HG03442 (cell line): ENCODE results near the gene ARHGAP28.

ENCODE experiments used
- ATAC-seq: cut with Tn5 transposase; IDR thresholded peaks from one replicate; pipeline ENCODE4 v1.9.1; 2021; ENCODE audit warnings: mild to moderate bottlenecking, moderate library complexity; ENCODE audit not compliant: unreplicated experiment

Gene ARHGAP28, protein sequence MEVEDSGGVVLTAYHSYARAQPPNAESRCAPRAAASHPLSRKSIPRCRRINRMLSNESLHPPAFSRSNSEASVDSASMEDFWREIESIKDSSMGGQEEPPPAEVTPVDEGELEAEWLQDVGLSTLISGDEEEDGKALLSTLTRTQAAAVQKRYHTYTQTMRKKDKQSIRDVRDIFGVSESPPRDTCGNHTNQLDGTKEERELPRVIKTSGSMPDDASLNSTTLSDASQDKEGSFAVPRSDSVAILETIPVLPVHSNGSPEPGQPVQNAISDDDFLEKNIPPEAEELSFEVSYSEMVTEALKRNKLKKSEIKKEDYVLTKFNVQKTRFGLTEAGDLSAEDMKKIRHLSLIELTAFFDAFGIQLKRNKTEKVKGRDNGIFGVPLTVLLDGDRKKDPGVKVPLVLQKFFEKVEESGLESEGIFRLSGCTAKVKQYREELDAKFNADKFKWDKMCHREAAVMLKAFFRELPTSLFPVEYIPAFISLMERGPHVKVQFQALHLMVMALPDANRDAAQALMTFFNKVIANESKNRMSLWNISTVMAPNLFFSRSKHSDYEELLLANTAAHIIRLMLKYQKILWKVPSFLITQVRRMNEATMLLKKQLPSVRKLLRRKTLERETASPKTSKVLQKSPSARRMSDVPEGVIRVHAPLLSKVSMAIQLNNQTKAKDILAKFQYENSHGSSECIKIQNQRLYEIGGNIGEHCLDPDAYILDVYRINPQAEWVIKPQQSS

DNA sequence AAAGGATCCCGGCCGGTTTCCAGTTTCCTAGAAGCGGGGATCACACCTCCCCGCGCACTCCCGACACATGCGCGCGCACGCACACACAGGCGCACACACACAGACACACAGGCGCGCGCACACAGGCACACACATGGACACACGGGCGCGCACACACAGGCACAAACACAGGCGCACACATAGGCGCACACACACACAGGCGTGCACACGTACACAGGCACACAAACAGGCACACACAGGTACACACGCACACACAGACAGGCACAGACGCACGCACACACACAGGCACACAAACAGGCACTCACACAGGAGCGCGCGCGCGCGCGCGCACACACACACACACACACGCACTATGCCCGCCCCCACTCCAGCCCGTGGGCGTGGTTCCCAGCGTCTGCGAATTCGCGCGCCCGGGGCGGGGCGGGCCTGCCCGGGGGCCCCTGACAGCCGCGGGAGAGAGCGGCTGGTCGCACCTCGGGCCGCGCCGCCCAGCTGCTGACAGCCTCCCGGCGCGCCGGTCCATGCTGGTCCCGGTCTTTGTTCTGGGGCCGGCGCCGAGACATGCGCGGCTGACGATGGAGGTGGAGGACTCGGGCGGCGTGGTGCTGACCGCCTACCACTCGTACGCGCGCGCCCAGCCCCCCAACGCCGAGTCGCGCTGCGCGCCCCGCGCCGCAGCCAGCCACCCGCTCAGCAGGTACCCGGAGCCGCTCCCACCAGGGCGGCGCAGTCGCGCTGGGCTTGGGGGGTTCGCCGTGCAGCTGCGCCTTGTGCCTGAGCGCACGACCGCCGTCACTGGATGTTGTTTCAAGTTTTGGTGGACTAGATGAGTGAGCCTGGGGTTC lies at the start of gene ARHGAP28:
TSS of gene ARHGAP28 (plus strand) at position 470 of the 845 bp plus-strand sequence. CDS start at position 576, 106 bp downstream.
- peak; percentile 63 for ATAC-seq

DNA sequence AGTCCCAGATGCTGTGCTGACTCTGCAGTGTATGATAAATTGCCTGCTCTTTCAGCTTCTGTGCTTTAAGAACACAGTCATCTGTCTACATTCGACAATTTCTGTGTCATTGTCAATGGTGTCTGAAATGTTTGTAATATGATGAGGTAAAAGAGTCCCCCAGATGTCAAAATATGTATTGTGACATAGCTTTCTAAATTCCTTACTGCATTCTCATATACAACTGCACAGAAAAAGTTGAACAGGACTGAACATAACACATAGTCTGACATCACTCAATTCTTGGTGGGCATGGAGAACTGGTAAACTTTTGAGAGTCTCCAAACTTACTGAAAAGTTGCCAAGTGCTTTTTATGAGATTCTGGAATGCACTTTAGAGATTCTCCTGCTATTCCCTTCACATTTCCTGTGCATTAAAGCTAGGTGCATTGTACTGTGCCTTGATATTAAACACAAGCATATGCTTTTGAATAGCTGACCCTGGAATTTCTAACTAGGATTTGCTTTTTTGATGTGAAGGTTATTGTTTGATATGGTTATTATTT lies 48.1 kb upstream of the ARHGAP28 start:
- no peak for ATAC-seq

DNA sequence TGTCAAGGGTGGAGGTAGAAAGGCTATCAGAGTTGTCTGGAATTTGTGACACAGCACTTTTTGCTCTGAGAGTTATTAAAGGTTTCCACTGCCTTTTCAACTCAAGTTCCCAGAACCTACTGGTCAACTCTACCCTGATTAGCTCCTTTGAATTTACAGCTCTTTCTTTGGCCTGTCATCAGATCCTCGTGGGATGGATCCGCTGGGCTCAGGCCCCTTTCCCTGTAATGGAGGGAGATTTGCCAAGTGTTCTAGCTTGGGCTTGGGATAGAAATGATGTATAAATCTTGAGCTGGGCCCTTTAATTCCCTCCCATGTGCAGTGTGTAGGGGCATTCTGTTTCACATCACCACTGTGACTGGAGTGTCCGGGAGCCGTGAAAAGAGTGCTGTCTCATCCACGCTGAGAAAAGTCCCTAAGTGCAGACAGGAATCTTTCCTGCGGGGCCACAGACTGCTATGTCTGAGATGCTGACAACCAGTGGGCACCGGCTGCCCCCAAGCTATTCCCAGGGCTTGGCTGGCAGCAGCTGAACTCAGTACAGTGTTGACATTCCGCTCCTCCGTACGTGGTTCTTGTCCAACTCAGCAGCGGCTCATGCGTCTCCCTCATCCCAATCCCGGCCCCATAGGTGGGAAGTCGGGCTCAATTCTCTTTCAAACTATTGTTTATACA lies 46.9 kb upstream of the ARHGAP28 start:
- ATAC-seq: no peak

DNA sequence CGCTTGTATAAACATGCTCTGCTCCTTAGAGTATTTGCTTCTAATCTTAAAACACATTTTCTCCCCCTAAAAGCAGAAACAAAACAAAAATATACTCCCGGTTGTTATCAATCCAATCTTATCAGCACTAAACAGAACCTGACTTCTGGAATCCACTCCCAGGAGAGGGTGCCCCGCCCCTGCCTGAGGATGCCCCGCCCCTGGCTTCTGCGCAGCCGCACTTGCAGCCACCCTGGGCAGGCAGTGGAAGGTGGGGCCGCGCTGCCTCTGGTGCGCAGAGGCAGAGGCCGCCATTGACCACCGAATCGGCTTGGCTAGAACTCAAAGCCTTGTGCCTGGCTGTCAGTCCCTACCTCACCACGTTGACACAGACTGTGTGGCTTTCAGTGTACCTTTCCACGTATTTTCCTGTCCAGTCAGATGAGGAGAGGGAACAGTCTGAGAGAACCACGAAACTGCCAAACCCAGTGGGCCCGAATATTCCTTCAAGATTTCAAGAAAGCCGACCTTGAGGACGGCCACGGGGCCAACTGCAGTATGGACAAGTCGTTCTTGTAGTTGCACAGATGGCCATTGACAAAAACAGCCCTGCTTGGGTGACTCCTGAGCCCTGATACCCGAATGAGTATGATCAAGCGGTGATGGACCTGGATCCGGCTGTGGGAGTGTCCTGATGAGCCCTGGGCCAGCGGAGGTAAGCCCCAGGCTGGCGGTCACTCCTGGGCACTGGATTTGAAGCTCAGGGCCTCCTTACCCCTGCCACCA lies 46.2 kb upstream of the ARHGAP28 start:
- ATAC-seq: no peak

DNA sequence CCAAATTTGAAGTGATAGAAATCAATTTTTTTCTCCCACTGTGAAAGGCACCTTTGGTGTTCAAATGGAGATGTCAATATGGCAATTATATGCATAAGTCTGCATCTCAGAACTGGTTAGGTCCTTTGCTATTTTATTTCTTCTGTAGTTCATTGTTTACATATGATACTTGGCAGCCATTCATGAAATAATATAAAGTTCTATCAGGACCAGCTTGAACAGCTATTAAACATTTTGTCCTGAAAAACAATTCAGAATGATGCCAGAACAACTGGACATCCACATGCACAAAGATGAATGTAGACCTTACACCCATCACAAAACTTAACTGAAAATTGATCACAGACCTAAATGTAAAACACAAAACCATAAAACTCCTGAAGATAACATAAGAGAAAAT lies 41.8 kb upstream of the ARHGAP28 start:
- no peak for ATAC-seq

DNA sequence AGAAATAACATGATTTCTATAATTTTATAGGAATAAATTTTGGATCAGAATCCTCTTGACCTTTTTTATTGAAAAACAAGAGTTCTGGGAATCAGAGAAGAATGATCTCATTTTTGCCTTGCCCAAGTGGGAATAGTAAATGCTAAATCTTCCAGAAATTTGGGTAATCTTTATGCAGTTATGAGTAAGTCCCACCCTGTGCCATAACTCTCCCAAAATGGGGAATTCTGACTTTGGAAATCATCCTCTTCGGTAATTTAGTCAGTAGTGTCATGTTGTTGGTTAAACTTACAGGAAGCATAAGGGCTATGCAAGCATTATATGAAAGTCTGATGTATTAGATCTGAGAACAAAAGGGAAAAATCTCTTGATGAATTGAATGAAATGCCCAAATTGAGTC lies 20.6 kb upstream of the ARHGAP28 start:
- ATAC-seq: no peak

DNA sequence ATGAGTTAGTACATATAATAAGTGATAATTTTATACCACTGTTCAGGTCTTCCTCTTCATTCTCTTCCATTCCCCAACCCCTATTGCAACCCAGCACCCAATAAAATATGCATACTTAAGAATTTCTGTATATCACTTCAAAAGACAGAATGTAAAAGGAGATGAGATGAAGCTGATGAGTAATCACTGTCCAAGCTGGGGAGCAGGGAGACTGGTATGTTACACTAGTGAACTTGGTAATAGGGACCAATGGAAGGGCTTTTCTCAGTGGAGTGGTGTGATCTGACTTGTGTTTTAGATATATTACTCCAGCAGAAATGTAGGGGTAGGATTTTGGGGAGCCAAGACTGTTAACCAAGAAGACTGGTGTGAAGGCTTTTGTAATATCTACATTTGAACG lies 18.0 kb upstream of the ARHGAP28 start:
- ATAC-seq: no peak

DNA sequence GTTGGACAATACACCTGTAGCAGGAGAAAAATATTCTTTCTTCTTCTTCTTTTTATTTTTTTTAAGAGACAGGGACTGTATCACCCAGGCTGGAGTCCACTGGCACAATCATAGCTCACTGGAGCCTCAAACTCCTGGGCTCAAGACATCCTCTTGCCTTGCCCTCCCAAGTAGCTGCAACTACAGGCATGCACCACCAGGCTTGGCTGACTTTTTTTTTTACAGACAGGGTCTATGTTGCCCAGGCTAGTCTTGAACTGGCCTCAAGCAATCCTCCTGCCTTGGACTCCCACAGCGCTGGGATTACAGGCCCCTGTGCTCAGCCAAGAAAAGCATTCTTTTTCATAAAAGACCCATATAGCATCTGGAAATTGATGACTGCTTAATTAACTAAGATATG lies 17.1 kb upstream of the ARHGAP28 start:
- ATAC-seq: no peak

DNA sequence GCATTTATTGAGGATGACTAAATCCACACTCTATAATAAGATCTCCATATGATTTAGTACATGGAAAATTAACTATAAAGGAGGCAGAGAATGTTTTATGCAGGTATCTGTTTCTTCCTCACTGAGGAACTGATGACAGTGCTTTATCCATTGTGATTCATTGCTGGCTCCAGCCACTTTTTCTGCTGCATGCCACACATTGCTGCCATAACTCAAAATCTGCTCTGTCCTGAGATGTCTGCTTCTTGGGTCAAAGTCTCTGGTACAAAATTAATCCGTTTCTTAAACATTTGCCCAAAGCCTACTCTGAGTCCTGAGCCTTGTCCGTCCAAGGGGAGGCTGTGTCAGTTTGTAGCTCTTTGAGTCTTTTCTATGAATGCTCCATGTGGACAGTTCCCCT lies 15.5 kb upstream of the ARHGAP28 start:
- no peak for ATAC-seq

DNA sequence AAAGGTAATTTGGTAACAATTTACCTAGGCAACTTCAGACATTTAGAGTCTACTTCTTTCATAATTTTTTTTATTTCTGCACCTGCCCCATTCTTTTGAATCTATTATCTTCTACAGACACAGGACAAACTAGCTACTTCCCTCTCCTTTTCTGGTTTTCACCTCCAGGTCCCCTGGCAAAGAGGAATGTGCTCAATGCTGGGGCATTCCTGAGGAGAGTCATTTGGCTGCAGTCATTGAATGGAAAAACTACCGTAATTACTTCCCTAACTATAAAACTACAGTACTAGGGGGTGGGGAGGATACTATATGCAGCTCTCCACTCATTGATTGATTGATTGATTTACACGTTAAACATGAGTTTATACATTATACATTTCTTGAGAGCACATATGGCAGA lies 11.2 kb upstream of the ARHGAP28 start:
- ATAC-seq: no peak

DNA sequence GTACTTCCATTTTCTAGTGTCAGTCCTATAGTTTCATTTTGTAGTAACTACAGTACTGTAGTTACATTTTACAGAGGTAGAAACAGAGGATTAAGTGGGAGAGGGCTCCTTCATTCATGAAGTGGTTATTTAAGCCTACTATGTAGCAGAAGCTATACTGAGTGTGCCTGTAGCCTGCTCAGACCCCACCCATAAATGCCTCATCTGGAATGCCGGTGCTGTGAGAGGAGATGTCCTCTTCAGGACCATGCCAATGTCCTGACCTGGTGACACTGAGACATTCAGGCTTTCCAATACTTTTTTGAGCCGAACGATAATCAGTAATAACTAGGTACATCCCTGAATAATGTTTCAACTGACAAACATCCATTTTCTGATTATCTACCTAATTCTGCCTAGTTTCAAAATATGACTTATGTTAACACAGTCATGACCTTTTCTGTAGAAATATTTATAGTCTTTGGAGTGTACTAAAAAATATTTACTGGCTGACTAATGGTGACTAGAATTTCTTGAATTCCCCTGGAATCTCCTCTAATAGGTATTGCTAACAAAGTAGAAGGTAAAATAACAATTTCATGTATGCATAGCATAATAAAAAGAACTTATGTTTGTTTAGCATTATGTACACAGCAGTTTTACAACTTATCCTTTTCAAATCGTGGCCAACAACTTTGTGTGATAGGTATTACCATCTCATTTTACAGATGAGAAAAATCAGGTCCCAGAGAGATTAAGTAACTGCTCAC lies 10.2 kb upstream of the ARHGAP28 start:
- ATAC-seq: no peak

DNA sequence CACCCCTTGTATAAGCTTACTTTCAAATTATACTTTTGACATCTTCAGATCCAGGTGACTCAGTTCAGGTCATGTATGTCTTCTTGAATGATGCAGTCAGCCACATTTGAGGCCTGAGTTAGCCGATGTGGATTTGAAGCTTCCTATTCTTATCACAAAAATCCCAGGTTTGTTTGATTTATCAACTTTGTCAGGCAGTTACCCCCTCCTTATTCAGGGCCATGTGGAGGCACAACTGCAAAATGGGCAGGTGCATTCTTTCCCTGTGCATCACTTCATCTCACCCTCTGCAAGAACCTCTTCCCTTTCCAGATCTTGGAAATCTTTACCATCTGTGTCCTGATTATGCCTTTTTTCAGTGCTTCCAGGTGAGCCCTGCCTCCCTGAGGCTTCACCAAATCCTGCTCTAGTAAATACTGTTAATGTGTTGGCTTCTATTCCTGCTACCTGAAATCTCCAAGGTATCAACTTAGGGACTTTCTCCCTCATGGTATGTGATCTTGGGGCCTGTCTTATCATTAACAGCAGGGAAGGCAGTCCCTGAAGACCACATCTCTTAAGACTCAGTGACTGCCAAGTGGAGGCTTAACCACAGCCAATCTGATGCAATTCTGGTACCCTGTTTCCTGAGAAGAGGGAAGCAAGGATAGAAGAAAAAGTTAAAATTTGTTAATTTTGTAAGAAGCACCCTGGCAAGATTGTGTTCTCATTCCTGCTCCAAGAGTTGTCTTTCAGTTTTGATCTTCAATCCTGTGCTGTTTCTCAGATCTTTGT lies 9.4 kb upstream of the ARHGAP28 start:
- no peak for ATAC-seq

DNA sequence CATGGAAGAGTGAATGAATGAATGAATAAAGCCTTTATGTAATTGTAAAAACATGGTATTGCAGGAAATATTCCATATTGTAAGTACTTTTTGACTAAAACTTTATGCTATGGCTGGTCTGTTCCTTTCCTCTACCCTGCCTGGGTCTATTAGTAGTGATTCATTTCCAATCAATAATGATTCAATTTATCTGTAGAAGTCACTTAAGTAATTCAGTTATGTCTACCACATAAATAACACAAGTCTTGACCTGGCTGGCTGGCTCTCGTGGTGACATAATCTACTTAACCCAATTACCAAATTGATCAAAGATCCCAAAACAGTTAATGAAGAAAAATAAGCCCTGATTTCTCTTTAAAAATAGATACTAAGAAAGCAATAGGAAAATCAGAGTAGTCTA lies 7.8 kb upstream of the ARHGAP28 start:
- ATAC-seq: no peak

DNA sequence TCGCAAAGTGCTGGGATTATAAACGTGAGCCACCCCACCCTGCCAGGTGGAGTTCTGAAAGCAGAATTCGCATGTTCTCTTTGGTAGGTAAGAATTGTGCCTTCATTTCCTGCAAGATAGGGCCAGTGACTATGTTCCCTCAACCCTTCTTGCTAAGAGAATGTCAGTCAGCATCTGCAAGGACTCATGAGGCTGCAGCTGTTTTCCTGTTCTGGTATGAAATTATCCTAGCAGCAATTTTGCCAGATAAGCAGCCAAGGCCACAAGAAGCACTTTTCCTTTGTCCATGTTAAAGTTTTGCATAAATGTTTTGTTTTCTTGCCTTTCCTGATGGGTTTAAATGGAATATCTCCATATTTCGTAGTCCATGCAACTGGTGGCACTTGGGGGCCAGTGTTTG lies 6.8 kb upstream of the ARHGAP28 start:
- no peak for ATAC-seq

DNA sequence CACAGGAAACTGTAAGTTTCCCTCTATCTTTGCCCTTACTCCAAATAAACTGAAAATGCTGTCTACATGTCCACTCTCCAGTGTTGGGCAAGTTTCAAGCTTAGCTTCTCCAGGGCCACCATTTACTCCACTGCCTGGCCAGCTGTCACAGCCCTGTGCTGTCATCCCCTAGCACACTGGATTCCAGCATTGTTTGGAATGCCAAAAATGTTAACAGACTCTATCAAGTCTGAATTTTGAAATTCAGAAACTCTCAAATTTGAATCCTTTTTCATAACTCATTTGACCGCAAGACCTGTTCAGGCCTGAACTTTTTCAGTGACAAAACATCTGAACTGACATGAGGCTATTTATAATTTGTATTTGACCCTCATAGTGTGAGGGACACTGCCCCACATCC lies 5.2 kb upstream of the ARHGAP28 start:
- no peak for ATAC-seq

DNA sequence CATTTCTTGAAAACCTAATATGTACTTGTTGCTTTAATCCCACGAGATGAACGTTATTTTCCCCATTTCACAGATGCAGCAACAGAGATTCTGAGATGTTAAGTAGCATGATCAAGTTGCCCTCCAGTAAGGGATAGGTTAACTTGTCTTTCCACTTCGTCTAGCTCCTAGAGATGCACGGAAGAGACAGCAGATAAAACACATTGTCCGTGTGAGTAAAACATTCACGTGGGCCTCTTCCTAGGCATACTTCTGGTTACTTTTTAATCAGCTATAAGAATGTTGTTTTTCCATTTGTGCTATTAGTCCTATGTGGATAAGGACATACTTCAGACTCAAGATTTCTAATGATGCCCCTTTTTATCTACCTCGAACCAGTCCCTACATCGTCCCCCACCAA lies 1.2 kb upstream of the ARHGAP28 start:
- ATAC-seq: no peak

DNA sequence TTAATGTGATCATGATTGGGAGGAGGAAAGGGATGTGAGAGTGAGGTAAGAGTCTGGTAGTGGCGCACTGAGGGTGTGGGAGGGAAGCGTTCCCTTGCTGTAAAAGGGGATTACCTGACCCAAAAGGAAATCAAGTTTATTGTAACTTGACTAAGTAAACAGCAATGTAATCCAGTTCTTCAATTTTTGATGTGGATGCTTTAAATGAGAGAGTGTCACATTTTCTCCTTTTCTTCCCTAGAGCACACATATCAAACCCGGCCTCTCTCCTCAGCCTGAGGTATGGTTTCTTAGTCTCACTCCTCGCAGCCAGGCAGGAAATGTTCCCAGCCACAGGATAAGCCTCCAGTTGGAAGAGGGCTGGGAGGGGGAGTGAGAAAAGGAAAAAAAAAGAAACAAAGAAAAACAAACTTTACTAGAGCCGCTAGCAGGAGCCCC lies 688 bp upstream of the ARHGAP28 start:
- ATAC-seq: no peak
